Neural cell (in vitro differentiated cells): ENCODE results near the gene CRTC3. TPM values are rescaled to one million over a fixed set of nuclear protein-coding genes. Genes with fewer than 3 reads are reported as not detected.

Source experiments
- H2AFZ ChIP-seq: fragments of 200-600, 300-800 bp; sonication (generic), shearing (Covaris generic); 2 replicates; pipeline ENCODE4 v1.6.0; 2014; ENCODE audit warnings: low read depth, mild to moderate bottlenecking, antibody characterized with exemption, low read length, moderate library complexity
- H3F3A ChIP-seq: fragments of 200-600 bp; shearing (Covaris generic); 2 replicates; pipeline ENCODE4 v1.6.1; 2016; ENCODE audit warnings: mild to moderate bottlenecking, moderate library complexity, mixed read lengths, antibody characterized with exemption, low read length; ENCODE audit not compliant: insufficient read depth, poor library complexity, severe bottlenecking
- H3K27ac ChIP-seq: fragments of 200-600, 300-800 bp; sonication (generic), shearing (Covaris generic); 2 replicates; pipeline ENCODE4 v1.5.1; 2014; ENCODE audit warnings: mild to moderate bottlenecking, low read length, moderate library complexity
- H3K27me3 ChIP-seq: fragments of 300-800, 200-600 bp; sonication (generic), shearing (Covaris generic); 2 replicates; pipeline ENCODE4 v1.6.0; 2014; ENCODE audit warnings: mild to moderate bottlenecking, low read depth, low read length, moderate library complexity; ENCODE audit not compliant: insufficient read depth
- H3K36me3 ChIP-seq: fragments of 300-800, 200-600 bp; sonication (generic), shearing (Covaris generic); 2 replicates; pipeline ENCODE4 v1.5.1; 2014; ENCODE audit warnings: mild to moderate bottlenecking, antibody characterized with exemption, low read length, moderate library complexity; ENCODE audit not compliant: insufficient read depth
- H3K4me2 ChIP-seq: fragments of 300-800, 200-600 bp; sonication (generic), shearing (Covaris generic); 2 replicates; pipeline ENCODE4 v1.6.0; 2014; ENCODE audit warnings: mild to moderate bottlenecking, low read length
- H3K4me3 ChIP-seq: fragments of 300-800, 200-600 bp; sonication (generic), shearing (Covaris generic); 2 replicates; pipeline ENCODE4 v1.5.1; 2014; ENCODE audit warnings: mild to moderate bottlenecking, low read length, moderate library complexity
- H3K79me2 ChIP-seq: fragments of 200-600 bp; shearing (Covaris generic); replicated peaks from 2 replicates; pipeline ENCODE4 v1.6.0; 2014; ENCODE audit warnings: mild to moderate bottlenecking, low read length, moderate library complexity; ENCODE audit not compliant: insufficient read depth
- H3K9ac ChIP-seq: fragments of 300-800, 200-600 bp; sonication (generic), shearing (Covaris generic); 2 replicates; pipeline ENCODE4 v1.6.1; 2016; ENCODE audit warnings: mild to moderate bottlenecking, low read length, mixed read lengths
- H3K9me2 ChIP-seq: fragments of 200-600 bp; shearing (Covaris generic); 2 replicates; pipeline ENCODE4 v1.6.1; 2016; ENCODE audit warnings: mild to moderate bottlenecking, low read length, mixed read lengths; ENCODE audit not compliant: insufficient read depth
- H3K9me3 ChIP-seq: fragments of 200-600, 300-800 bp; sonication (generic), shearing (Covaris generic); 2 replicates; pipeline ENCODE4 v1.6.1; 2016; ENCODE audit warnings: mild to moderate bottlenecking, mixed run types, low read length, moderate library complexity, mixed read lengths
- H4K20me1 ChIP-seq: fragments of 200-600 bp; shearing (Covaris generic); 2 replicates; pipeline ENCODE4 v1.6.1; 2016; ENCODE audit warnings: mild to moderate bottlenecking, mixed run types; ENCODE audit not compliant: insufficient read depth
- EP300 ChIP-seq: fragments of 450-650 bp; conservative IDR thresholded peaks from 2 replicates; pipeline ENCODE4 v1.6.1; 2014; ENCODE audit warnings: antibody characterized with exemption, mild to moderate bottlenecking, moderate library complexity; ENCODE audit not compliant: poor library complexity, severe bottlenecking
- EZH2 ChIP-seq: fragments of 200-600, 300-800 bp; shearing (Covaris generic), sonication (generic); IDR thresholded peaks from 2 replicates; pipeline ENCODE4 v1.6.1; 2014; ENCODE audit warnings: antibody characterized with exemption, low read length, borderline replicate concordance, mild to moderate bottlenecking; ENCODE audit not compliant: insufficient read depth, poor library complexity, severe bottlenecking
- MXI1 ChIP-seq: fragments of 450-650 bp; conservative IDR thresholded peaks from 2 replicates; pipeline ENCODE4 v1.6.1; 2014; ENCODE audit warnings: antibody characterized with exemption, mild to moderate bottlenecking; ENCODE audit not compliant: poor library complexity, severe bottlenecking
- POLR2AphosphoS5 ChIP-seq: IDR thresholded peaks from 2 replicates; pipeline ENCODE4 v1.6.1; 2012
- RAD21 ChIP-seq: fragments of 450-650 bp; conservative IDR thresholded peaks from 2 replicates; pipeline ENCODE4 v1.6.1; 2014; ENCODE audit warnings: antibody characterized with exemption, mild to moderate bottlenecking, moderate library complexity
- SMC3 ChIP-seq: fragments of 450-650 bp; conservative IDR thresholded peaks from 2 replicates; pipeline ENCODE4 v1.6.1; 2014; ENCODE audit warnings: antibody characterized with exemption, mild to moderate bottlenecking, moderate library complexity; ENCODE audit not compliant: poor library complexity
- TAF1 ChIP-seq: IDR thresholded peaks from 2 replicates; pipeline ENCODE4 v1.6.1; 2012; ENCODE audit warnings: low read depth
- polyA plus RNA-seq: library from polyadenylated mRNA; depleted of rRNA; stranded (reverse); fragments of >200 nt; gene quantifications from 2 replicates; pipeline ENCODE4 v1.2.3, GENCODE V29; 2014
- TF ChIP-seq, protein P1 (sequence below): IDR thresholded peaks from 2 replicates; pipeline ENCODE4 v1.6.1; 2012; ENCODE audit warnings: borderline replicate concordance
- TF ChIP-seq, protein P2 (sequence below): fragments of 450-650 bp; IDR thresholded peaks from 2 replicates; pipeline ENCODE4 v1.5.1; 2014; ENCODE audit warnings: antibody characterized with exemption, mild to moderate bottlenecking, moderate library complexity; ENCODE audit not compliant: poor library complexity, severe bottlenecking

The CRTC3 gene
- polyA plus RNA-seq, 1 donor from 2014 or later = 5.5 TPM

DNA sequence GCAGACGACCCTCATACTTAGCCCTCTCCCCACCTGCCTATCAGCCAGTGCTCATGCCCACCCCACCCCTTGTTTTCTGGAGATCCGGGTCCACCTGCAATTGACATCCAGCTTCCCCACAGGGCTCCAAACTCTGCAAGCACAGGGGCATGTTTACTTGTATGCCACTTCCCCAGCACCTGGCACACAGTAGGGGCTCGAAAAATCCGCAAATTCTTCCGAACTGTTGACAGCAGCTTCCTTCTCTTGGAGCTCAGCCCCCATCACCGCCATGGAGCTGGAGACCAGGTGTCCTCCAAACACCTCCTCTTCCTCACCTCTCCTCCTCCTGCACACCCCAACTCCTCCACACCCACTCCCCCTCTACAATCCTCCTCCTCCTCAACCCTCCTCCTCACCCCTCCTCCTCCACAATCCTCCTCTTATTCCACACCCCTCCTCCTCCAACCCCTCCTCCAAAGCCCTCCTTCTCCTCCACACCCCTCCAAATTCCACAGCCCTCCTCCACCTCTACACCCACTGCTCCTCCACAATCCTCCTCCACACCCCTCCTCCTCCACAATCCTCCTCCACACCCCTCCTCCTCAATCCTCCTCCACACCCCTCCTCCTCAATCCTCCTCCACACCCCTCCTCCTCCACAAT is 117.1 kb downstream of the CRTC3 start:
- Histone ChIP-seq H4K20me1 (no peaks in the 10 kb centered on the region), H3K27ac (no peak overlapping the region), H3K9ac (no peak overlapping the region), H3K4me2 (no peak overlapping the region), H3K36me3 (peaks cover 6% of the 10 kb centered on the region), H3K9me2 (no peaks in the 10 kb centered on the region), H3K79me2 (no peaks in the 10 kb centered on the region), H3F3A (no peaks in the 10 kb centered on the region), H3K9me3 (no peaks in the 10 kb centered on the region), H2AFZ (no peak overlapping the region), H3K4me3 (no peak overlapping the region), H3K27me3 (no peaks in the 10 kb centered on the region)
- TF ChIP-seq EP300 (no peak), POLR2AphosphoS5 (no peak), RAD21 (no peak), MXI1 (no peak)
- TF ChIP-seq, protein P1, sequence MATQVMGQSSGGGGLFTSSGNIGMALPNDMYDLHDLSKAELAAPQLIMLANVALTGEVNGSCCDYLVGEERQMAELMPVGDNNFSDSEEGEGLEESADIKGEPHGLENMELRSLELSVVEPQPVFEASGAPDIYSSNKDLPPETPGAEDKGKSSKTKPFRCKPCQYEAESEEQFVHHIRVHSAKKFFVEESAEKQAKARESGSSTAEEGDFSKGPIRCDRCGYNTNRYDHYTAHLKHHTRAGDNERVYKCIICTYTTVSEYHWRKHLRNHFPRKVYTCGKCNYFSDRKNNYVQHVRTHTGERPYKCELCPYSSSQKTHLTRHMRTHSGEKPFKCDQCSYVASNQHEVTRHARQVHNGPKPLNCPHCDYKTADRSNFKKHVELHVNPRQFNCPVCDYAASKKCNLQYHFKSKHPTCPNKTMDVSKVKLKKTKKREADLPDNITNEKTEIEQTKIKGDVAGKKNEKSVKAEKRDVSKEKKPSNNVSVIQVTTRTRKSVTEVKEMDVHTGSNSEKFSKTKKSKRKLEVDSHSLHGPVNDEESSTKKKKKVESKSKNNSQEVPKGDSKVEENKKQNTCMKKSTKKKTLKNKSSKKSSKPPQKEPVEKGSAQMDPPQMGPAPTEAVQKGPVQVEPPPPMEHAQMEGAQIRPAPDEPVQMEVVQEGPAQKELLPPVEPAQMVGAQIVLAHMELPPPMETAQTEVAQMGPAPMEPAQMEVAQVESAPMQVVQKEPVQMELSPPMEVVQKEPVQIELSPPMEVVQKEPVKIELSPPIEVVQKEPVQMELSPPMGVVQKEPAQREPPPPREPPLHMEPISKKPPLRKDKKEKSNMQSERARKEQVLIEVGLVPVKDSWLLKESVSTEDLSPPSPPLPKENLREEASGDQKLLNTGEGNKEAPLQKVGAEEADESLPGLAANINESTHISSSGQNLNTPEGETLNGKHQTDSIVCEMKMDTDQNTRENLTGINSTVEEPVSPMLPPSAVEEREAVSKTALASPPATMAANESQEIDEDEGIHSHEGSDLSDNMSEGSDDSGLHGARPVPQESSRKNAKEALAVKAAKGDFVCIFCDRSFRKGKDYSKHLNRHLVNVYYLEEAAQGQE = no peak
- TF ChIP-seq, protein P2, sequence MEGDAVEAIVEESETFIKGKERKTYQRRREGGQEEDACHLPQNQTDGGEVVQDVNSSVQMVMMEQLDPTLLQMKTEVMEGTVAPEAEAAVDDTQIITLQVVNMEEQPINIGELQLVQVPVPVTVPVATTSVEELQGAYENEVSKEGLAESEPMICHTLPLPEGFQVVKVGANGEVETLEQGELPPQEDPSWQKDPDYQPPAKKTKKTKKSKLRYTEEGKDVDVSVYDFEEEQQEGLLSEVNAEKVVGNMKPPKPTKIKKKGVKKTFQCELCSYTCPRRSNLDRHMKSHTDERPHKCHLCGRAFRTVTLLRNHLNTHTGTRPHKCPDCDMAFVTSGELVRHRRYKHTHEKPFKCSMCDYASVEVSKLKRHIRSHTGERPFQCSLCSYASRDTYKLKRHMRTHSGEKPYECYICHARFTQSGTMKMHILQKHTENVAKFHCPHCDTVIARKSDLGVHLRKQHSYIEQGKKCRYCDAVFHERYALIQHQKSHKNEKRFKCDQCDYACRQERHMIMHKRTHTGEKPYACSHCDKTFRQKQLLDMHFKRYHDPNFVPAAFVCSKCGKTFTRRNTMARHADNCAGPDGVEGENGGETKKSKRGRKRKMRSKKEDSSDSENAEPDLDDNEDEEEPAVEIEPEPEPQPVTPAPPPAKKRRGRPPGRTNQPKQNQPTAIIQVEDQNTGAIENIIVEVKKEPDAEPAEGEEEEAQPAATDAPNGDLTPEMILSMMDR = no peak

- no peaks in the 10 kb centered on the region for H3K79me2 ChIP-seq
- no peaks in the 10 kb centered on the region for H4K20me1 ChIP-seq
- H3K4me2 ChIP-seq = no peak overlapping the region
- H3K4me3 ChIP-seq = no peak overlapping the region
- peaks cover 6% of the 10 kb centered on the region for H3K36me3 ChIP-seq
- TF ChIP-seq POLR2AphosphoS5 (no peak), TAF1 (no peak), EP300 (no peak), MXI1 (no peak), SMC3 (no peak), EZH2 (no peak), RAD21 (no peak)
- TF ChIP-seq, protein P1 = no peak
- TF ChIP-seq, protein P2 = no peak
- H2AFZ ChIP-seq = no peak overlapping the region
- H3K27me3 ChIP-seq = no peaks in the 10 kb centered on the region
- H3K9ac ChIP-seq = no peak overlapping the region
- H3K27ac ChIP-seq = no peak overlapping the region
- no peaks in the 10 kb centered on the region for H3K9me3 ChIP-seq
- H3K9me2 ChIP-seq = no peaks in the 10 kb centered on the region
- H3F3A ChIP-seq = no peaks in the 10 kb centered on the region
These were observed 117.6 kb downstream of the CRTC3 start for GRCh38 chr15:90647326-90647725.
